ENCODE results near the gene NDUFA8. TPM values are rescaled to one million over a fixed set of nuclear protein-coding genes. Genes with fewer than 3 reads are reported as not detected.

Gene NDUFA8
- total and polyA plus RNA-seq, 10 of the 15 experiments (the other 5 are each of a cell fraction or from before 2014, with no cell fraction given), result 44.9 to 159 (median 90.8) TPM

DNA sequence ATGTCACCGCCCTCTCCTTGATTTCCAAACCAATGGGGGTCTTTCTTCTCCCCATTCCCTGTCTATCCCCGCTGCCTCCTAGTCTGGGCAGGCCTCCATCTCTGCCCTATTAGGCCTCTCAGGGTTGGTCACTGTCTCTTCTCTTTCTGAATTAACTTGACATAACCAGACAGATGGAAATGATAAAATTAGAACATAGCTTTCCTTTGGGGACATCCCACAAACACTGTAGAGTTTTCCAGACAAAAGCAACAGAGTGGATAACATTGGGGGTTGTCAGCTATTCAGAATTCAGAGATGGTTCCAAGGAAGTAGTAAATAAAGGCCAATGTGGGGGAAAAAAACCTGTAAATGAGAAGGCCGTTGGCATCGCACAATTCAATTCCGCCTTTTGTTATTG, 44.5 kb upstream of the NDUFA8 start:
- WGBS (ENCODE audit: insufficient coverage, insufficient replicate concordance, low lambda C conversion rate, missing lambda C conversion rate), result 53% methylated on average over 5 of the region's 5 CpGs
- SMC1A ChIA-PET (ENCODE audit: uncharacterized antibody, unreplicated experiment), result no interaction called here
- RAD21 ChIA-PET (ENCODE audit: unreplicated experiment), result no interaction called here
- no TSS peak for BruUV-seq (replicated peaks)
- Histone ChIP-seq H3K4me3 (no peak overlapping the region), H3K9ac (ENCODE audit: control insufficient read depth, insufficient read depth, low read length) (no peak overlapping the region), H3K27ac (ENCODE audit: control insufficient read depth, insufficient read depth) (no peak overlapping the region), H3K27me3 (replicated peaks in 1 of 2; ENCODE audit: control insufficient read depth in 2 of 2, insufficient read depth in 2 of 2, low read length in 1 of 2) (no peaks in the 10 kb centered on the region; a peak in 1 of 4 replicates), H4K20me1 (ENCODE audit: control insufficient read depth, insufficient read depth) (no peaks in the 10 kb centered on the region), H3K4me1 (ENCODE audit: control insufficient read depth, insufficient read depth, low read length) (no peaks in the 10 kb centered on the region), H3K79me2 (ENCODE audit: control insufficient read depth, insufficient read depth, low read length) (no peaks in the 10 kb centered on the region), H3K4me2 (ENCODE audit: control insufficient read depth, insufficient read depth) (no peak overlapping the region), H3K36me3 (ENCODE audit: control insufficient read depth in 2 of 2, insufficient read depth in 2 of 2, low read length in 1 of 2) (no peaks in the 10 kb centered on the region), H2AFZ (ENCODE audit: control insufficient read depth, low read depth, low read length) (no peak overlapping the region), H3K9me3 (replicated peaks; ENCODE audit: control insufficient read depth, insufficient read depth, low read length) (no peaks in the 10 kb centered on the region)
- in situ Hi-C loops (cut with MboI) (no loop called here), intact Hi-C loops (cut with micrococcal nuclease; ENCODE audit: unreplicated experiment) (no loop called here)
- DNase-seq (ENCODE audit: low read depth, low spot score), result no peak
- POLR2A ChIA-PET, result no interaction called here
- ATAC-seq, result no peak
- CTCF ChIA-PET, result interaction anchor here (0.8 kb wide), 1 partner anchor 12 kb away, joined by 3 read pairs; no protein-coding TSS in a partner anchor
- no peak for TF ChIP-seq BHLHE40 (IDR thresholded peaks at IDR 0.05; ENCODE audit: borderline replicate concordance in 1 of 2, low read depth in 2 of 2, low read length in 1 of 2)
- no peak for TF ChIP-seq PML (IDR thresholded peaks at IDR 0.05; ENCODE audit: low read length)
- no peak for FAIRE-seq

DNA sequence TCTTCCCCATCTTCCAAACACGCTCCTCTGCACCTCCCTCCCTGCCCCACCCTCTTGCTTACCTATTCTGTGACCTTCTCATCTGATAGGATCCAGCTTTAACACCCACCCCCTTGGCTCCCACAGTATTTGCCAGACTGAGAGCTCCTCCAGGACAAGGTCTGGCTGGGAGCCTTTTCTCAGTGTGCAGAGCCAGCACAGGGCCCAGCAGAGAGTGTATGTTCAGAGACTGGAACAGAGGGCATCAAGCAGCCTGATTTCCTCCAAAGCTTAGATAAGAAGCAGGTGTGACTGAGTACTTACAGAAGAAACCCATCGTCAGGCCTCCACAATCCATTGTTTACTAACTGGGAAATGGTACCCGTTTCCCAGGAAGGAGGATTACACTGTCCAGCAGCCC, 42.5 kb upstream of the NDUFA8 start:
- ChIA-PET POLR2A (no interaction called here), SMC1A (ENCODE audit: uncharacterized antibody, unreplicated experiment) (no interaction called here), CTCF (no interaction called here), RAD21 (ENCODE audit: unreplicated experiment) (no interaction called here)
- ATAC-seq, result no peak
- no peaks in the 10 kb centered on the region; a peak in 1 of 4 replicates for H3K27me3 ChIP-seq (replicated peaks in 1 of 2; ENCODE audit: control insufficient read depth in 2 of 2, insufficient read depth in 2 of 2, low read length in 1 of 2)
- no peaks in the 10 kb centered on the region for H3K36me3 ChIP-seq (ENCODE audit: control insufficient read depth in 2 of 2, insufficient read depth in 2 of 2, low read length in 1 of 2)
- no peaks in the 10 kb centered on the region for H4K20me1 ChIP-seq (ENCODE audit: control insufficient read depth, insufficient read depth)
- no peak overlapping the region for H3K4me3 ChIP-seq
- no peaks in the 10 kb centered on the region for H3K79me2 ChIP-seq (ENCODE audit: control insufficient read depth, insufficient read depth, low read length)
- no peak for DNase-seq (ENCODE audit: low read depth, low spot score)
- no peak overlapping the region for H2AFZ ChIP-seq (ENCODE audit: control insufficient read depth, low read depth, low read length)
- H3K4me2 ChIP-seq (ENCODE audit: control insufficient read depth, insufficient read depth), result no peak overlapping the region
- no peak overlapping the region for H3K9ac ChIP-seq (ENCODE audit: control insufficient read depth, insufficient read depth, low read length)
- in situ Hi-C loops (cut with MboI), result no loop called here
- intact Hi-C loops (cut with micrococcal nuclease; ENCODE audit: unreplicated experiment), result no loop called here
- 13% methylated on average over 3 of the region's 3 CpGs for WGBS (ENCODE audit: insufficient coverage, insufficient replicate concordance, low lambda C conversion rate, missing lambda C conversion rate)
- H3K9me3 ChIP-seq (replicated peaks; ENCODE audit: control insufficient read depth, insufficient read depth, low read length), result no peaks in the 10 kb centered on the region
- FAIRE-seq, result no peak
- no peaks in the 10 kb centered on the region for H3K4me1 ChIP-seq (ENCODE audit: control insufficient read depth, insufficient read depth, low read length)
- BruUV-seq (replicated peaks), result no TSS peak
- no peak overlapping the region for H3K27ac ChIP-seq (ENCODE audit: control insufficient read depth, insufficient read depth)
- TF ChIP-seq, protein P1, sequence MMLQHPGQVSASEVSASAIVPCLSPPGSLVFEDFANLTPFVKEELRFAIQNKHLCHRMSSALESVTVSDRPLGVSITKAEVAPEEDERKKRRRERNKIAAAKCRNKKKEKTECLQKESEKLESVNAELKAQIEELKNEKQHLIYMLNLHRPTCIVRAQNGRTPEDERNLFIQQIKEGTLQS (IDR thresholded peaks at IDR 0.05; ENCODE audit: borderline replicate concordance, extremely low read depth, low read depth, low read length), result no peak
- TF ChIP-seq CBFB (IDR thresholded peaks at IDR 0.05; ENCODE audit: low read depth) (no peak), IKZF2 (IDR thresholded peaks at IDR 0.05) (no peak), CBX3 (IDR thresholded peaks at IDR 0.05; ENCODE audit: borderline replicate concordance, low read depth) (no peak), RAD21 (IDR thresholded peaks at IDR 0.05; ENCODE audit: insufficient read depth, low read depth, low read length) (no peak), HCFC1 (IDR thresholded peaks at IDR 0.05; ENCODE audit: low read length) (no peak), SUPT20H (IDR thresholded peaks at IDR 0.05; ENCODE audit: borderline replicate concordance, control insufficient read depth, low read depth, low read length) (no peak), TARDBP (IDR thresholded peaks at IDR 0.05; ENCODE audit: borderline replicate concordance) (no peak), STAT3 (IDR thresholded peaks at IDR 0.05; ENCODE audit: low read depth, low read length) (no peak), ZNF384 (IDR thresholded peaks at IDR 0.05; ENCODE audit: borderline replicate concordance, low read depth, low read length) (no peak), NR2F1 (conservative IDR thresholded peaks at IDR 0.05) (no peak), SRF (IDR thresholded peaks at IDR 0.05; ENCODE audit: low read depth in 2 of 2, low read length in 2 of 2) (no peak)
- TF ChIP-seq, protein P2, sequence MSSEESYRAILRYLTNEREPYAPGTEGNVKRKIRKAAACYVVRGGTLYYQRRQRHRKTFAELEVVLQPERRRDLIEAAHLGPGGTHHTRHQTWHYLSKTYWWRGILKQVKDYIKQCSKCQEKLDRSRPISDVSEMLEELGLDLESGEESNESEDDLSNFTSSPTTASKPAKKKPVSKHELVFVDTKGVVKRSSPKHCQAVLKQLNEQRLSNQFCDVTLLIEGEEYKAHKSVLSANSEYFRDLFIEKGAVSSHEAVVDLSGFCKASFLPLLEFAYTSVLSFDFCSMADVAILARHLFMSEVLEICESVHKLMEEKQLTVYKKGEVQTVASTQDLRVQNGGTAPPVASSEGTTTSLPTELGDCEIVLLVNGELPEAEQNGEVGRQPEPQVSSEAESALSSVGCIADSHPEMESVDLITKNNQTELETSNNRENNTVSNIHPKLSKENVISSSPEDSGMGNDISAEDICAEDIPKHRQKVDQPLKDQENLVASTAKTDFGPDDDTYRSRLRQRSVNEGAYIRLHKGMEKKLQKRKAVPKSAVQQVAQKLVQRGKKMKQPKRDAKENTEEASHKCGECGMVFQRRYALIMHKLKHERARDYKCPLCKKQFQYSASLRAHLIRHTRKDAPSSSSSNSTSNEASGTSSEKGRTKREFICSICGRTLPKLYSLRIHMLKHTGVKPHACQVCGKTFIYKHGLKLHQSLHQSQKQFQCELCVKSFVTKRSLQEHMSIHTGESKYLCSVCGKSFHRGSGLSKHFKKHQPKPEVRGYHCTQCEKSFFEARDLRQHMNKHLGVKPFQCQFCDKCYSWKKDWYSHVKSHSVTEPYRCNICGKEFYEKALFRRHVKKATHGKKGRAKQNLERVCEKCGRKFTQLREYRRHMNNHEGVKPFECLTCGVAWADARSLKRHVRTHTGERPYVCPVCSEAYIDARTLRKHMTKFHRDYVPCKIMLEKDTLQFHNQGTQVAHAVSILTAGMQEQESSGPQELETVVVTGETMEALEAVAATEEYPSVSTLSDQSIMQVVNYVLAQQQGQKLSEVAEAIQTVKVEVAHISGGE (CRISPR knock-in tag; IDR thresholded peaks at IDR 0.05), result no peak

All from GM12878 (cell line).